GM19467 (cell line): ENCODE results near the gene TPPP.

Source experiments
- ATAC-seq: cut with Tn5 transposase; IDR thresholded peaks from one replicate; pipeline ENCODE4 v1.9.1; 2021; ENCODE audit warnings: mild to moderate bottlenecking, moderate library complexity; ENCODE audit not compliant: unreplicated experiment

TPPP gene

GRCh38 chr5:610744-611730, 82.1 kb downstream of the TPPP start:
- no peak for ATAC-seq

DNA sequence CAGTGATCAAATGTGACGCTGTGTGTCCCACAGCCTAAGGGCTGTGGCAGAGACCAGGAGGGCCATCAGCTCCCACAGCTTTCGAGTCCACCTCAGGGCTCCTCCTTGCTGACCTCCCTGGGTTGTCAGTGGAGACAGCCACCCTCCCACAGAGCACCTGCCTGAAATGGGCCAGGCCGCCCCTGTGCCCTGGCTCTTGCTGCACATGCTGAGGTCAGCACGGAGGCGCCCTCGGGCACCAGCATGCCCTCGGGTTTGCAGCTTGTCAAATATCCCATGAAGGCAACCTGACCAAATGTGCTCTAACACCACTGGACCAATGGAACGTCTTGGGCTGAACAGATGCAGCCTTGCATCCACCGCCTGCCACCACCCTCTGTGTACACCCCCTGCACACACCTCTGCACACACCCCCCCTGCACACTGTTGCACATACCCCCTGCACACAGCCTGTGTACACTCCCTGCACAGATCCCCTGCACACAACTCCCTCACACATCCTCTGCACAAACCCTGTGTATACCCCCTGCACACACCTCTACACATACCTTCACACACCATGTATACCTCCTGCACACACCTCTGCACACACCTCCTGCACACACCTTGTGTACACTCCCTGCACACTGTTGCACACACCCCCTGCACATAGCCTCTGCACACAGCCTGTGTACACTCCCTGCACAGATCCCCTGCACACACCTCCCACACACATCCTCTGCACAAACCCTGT, 83.0 kb downstream of the TPPP start:
- no peak for ATAC-seq
